CD4-positive, alpha-beta T cell treated with Interleukin-17A for 4 hours (primary cell): Measurements from ENCODE around the gene GLIPR1L1.

ENCODE experiments used
- DNase-seq: peaks from one replicate; pipeline ENCODE4 v3.0.0-alpha.2; 2020; ENCODE audit warnings: mixed read lengths

GLIPR1L1 gene

DNA sequence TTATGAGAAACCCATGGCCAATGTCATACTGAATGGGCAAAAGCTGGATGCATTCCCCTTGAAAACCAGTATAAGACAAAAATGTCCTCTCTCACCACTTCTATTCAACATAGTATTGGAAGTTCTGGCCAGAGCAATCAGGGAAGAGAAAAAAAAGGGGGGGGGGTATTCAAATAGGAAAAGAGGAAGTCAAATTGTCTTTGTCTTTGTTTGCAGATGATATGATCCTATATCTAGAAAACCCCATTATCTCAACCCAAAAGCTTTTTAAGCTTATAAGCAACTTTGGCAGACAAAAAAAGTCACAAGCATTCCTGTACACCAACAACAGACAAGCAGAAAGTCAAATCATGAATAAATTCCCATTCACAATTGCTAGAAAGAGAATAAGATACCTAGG, 19.5 kb downstream of the GLIPR1L1 start:
- no peak for DNase-seq

DNA sequence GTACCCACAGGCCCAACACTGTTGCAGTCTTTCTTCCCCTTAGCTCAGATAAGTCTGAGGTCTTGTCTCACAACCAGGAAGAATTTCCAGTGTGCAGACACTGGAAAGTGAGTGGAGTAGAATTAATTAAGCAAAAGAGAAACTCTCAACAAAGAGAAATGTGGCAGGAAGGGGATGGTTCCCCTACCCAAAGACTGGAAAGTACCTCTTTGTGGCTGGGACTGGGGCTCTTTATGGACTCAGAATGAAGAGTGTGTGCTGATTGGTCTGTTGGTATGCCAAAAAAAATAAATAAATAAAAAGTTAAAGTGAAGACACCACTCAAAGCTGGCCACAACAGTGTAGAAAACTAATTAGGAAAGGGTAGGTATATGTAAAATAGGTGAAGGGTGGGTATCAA, 26.4 kb downstream of the GLIPR1L1 start:
- DNase-seq, result no peak

DNA sequence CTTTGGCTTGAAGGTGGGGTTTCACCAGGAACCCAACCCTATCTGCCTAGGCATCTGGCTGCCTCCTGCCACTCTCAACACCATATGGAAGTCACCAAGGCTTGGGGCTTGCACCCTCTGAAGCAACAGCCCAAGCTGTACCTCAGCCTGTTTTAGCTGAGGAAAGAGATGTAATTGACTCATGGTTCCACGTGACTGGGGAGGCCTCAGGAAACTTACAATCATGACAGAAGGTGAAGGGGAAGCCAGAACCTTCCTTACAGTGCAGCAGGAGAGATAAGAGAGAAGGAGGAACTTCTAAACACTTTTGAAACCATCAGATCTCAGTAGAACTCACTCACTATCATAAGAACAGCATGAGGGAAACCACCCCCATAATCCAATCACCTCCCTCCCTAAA, 26.9 kb downstream of the GLIPR1L1 start:
- DNase-seq, result no peak

DNA sequence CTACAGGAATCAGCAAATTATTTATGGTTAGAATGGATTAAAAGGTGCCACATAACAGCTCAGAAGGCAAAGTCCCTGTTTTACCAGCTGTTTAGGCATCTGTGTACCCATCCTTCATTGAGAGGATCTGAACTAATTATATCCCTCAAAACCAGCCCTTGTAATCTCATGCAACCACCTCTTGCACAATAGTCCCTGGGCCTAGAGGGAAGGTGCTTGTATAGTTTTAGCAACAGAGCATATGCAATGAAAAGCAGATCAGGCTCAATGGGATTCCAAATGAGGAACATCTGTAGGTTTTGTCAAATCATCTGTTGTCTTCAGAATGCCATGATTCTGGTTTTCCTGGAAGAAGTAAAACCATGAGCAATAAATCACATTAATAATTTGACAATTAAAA, 30.4 kb downstream of the GLIPR1L1 start:
- DNase-seq, result no peak

DNA sequence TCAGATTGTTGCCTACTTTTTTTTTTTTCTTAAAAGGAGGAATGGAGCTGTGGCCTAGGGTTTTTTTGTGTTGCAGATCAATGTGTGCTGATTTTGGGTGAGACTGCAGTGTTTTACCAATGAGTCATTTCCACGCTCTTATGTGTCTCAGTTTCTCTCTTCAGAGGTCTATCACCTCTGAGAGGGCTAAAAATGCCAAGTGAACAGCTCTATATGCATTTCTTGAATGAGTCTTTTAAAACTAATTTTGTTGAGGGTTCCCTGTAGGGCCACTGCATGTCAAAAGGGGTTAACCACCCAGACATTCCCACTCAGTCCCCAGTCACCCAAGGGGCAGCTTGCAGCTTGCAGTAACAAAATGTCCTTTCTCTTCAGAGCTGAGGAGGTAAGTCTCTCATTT, 32.2 kb downstream of the GLIPR1L1 start:
- DNase-seq, result no peak

DNA sequence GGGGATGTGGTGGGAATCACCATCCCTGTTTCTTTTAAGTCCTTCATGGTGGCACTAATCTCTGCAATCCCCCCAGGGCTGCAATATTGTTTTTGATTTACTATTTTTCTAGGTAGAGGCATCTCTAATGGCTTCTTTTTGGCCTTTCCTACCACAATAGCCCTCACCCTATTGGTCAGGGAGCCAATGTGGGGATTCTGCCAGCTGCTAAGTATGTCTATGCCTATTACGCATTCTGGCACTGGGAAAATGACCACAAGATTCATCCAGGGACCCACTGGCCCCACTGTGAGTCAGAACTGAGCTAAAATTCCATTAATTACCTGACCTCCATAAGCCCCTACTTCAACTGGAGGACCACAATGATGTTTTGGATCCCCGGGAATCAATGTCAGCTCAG, 40.5 kb downstream of the GLIPR1L1 start:
- no peak for DNase-seq

DNA sequence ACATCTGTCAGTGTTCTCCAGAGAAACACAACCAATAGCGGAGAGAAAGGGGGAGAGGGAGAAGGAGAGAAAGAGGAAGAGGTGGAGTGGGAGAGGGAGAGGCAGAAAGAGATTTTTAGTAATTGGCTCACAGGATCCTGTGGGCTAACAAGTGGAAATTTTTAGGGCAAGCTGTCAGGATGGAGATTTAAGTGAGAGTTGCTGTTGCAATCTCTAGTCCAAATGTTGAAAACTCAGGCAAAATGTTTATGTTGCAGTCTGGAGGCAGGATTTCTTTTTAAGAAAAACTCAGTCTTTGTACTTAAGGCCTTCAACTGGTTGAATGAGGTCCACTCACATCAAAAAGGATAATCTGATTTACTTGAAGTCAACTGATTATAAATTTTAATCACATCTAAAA, 43.9 kb downstream of the GLIPR1L1 start:
- DNase-seq, result no peak

DNA sequence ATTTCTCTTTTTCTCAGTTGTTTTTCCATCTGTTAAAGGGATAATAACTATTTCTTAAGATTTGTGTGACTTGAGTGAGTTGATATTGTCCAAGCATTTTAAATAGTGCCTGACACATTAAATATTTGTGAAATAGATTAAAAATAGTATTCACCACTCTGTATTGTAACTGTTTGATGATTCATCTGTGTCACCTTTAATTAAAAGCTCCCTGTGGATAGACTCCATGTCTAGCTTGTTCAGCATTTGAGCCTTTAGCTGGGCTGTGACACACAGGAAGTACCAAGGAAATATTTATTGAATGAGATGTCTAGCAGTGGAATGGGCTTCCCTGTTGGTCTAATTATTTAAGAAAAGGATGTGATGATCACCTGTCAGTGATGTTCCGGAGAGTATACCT, 54.6 kb downstream of the GLIPR1L1 start:
- no peak for DNase-seq

DNA sequence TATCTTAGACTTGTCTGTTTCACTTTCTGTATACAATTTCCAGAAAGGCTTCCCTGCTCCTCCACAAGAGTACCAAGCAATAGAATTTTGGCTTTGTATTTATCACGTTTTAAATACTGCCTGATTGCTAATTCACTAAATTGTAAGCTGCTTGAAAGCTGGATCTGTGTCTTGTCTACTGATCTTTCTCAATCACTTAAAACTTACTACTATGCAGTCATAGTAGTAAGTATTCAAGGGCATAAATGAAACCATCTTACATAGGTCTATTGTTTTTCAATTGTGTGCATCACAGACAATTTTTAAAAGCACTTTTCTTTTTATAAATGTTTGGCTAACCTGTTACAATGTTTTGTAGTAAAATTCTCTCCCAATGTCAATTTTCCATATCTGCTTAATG, 55.2 kb downstream of the GLIPR1L1 start:
- no peak for DNase-seq

DNA sequence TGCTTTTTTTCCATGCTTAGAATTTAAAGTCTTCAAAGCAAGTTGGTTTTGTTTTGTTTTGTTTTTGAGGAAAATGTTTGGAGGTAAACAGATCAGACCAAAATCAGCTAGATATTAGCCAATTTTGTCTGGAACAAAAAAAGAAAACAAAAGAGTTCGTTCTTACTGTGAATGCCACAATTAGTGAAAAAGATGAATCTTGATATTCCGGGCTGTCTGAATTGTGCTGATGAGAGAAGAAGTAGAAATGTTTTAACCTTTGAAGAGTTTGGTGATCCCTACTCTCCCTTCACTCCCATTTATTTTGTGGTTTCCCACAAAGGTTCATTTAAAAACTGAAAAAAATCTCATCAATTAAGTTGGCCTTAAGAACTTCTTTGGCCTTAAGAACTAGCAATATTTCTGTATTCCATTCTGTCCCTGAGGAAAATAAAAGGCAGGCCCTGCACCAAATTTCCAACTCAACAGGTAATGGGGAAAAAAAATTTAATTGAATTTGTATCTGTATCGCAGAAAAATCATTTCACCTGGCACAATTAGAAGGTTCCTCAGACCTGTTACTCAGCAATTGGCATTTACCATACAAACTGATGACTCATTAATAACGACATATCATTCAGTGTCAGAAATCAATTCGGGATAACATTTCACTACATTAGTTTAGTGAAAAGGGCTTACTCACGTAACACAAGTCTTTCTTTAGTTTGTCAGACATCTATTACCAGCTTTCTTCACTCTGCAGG, 55.9 kb downstream of the GLIPR1L1 start:
- DNase-seq, result no peak

DNA sequence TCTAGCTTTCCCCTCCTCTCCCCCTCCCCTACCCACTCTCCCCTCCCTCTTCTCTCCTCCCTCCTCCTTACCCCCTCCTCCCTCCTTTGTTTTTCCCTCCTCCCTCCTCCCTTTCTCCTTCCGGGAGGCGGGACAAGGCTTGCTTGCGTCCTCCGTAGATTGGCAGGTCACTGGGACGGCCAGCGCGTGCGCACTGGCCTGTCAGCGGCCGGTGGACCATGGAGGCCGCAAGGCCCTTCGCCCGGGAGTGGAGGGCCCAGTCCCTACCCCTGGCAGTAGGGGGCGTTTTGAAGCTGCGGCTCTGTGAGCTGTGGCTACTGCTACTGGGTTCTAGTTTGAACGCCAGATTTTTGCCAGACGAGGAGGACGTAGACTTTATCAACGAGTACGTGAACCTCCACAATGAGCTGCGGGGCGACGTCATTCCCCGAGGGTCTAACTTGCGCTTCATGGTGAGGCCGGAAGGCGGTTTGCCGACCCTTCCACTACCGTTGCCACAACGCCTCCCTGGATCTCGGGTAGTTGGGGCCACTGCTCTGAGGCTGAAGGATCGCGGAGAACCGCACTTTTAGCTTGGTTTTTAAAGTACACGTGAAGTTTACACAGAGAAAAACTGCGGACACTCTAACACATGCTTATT, 56.5 kb downstream of the GLIPR1L1 start, which contains the start of gene GLIPR1L2:
GLIPR1L2 (plus strand) TSS at position 191 of the 640 bp plus-strand sequence; CDS start at position 219, 28 bp downstream.
- peak; percentile 91 for DNase-seq

DNA sequence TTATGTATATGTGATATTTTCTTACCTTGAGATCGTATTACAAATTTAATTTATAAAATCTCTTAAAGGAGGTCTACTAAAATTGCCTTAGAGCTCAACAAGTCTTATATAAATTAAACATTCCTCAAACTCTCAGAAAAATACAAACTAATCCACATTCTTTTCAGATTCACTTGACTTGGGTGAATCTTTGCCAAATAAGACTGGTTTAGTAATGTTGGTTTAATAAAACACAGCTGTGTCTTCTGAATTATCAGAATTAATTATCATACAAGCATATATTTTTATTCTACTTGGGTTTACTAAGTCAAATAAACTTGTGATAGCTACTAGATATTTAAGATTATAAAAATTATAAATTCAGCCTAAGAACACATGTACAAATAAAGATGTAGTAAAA, 69.8 kb downstream of the GLIPR1L1 start:
- DNase-seq, result no peak

DNA sequence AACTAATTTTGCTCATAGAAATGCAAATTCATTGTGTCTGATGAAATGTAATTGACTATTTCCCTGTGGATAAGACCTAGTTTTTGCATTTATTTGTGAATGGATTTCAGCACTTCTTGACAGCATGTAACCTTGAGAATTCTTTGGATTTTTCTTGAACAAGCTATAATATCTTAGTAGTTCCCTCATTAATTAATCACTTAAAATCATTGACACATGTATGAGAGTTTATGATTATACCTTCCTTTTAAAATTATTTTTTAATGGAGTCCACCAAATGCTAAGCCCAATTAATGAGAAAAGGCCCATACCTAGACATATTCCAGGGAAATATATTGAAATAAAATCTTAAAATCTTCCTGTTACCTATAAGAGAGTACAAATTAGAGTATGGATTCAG, 73.2 kb downstream of the GLIPR1L1 start:
- DNase-seq, result no peak

DNA sequence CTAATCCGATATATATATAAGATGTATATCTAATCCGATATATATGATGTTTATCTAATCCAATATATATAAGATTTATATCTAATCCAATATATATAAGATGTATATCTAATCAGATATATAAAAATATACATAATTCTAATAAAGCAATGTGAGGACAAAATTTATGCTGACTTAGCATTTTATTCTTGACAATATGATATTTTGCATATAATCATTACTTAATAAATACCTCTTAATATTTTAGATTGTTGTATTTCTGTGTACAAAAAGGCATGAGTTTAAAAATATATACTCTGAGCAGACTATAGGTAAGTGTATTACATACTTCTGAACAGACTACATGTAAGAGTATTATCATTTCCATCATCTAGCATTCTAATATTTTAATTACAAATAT, 75.4 kb downstream of the GLIPR1L1 start:
- DNase-seq, result no peak

DNA sequence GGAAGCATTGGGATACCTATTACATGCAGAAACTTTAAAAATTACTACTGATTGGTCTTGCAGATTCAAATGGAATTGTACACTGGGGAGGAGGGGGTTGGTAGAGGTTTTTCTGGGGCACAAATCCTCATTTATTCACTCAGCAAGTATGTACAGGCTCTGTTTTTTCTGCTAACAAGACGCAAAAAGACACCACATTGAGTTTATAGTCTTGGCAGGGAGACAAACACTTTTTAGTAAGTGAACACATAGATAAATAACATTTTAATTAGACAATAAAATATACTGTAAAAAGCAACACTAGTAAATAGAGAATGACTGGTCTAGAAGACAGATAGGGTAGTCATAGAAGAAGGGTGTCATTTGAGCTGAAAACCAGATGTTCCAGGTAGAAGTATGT, 80.2 kb downstream of the GLIPR1L1 start:
- no peak for DNase-seq

DNA sequence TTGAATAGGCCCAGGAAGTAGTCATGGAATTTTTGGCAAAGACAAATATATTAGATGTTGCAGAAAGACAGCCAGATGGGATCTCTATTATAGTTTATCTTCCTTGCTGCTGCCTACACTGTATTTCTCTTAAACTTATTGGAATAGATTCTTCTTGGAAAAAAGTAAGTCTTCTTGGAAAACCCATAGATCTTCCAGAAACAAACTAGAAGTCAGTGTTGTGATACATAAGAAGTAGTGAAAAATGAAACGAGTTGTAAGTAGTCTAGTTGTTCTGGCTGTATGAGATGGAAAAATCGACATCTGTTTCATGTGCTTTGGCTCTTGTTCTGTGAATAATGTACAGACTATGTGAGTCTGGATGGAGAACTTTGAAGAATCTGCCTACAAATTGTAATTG, 85.4 kb downstream of the GLIPR1L1 start:
- no peak for DNase-seq
